SK-N-SH (cell line): Measurements from ENCODE around the gene PPP3CB. TPM values are rescaled to one million over a fixed set of nuclear protein-coding genes. Genes with fewer than 3 reads are reported as not detected.
A peak's percentile ranks its signal among the peaks of the same experiment; 100 is the strongest.

ENCODE experiments used
- CTCF ChIA-PET: fragments of 300-600, 350-600 bp; formaldehyde crosslinking; extraction: SDS; loops from one replicate; lab custom pipeline; 2021; lab: Yijun Ruan, JAX
- POLR2A ChIA-PET: fragments of 350-600 bp; sonication (Branson Sonifier 250); formaldehyde crosslinking; extraction: SDS; loops from one replicate; lab custom pipeline; 2020; ENCODE audit warnings: antibody characterized with exemption, inconsistent platforms; lab: Yijun Ruan, JAX
- DNase-seq: peaks from one replicate; pipeline ENCODE4 v3.0.0; 2012
- H2AFZ ChIP-seq: fragments of 200-600 bp; sonication (generic); 2 replicates; pipeline ENCODE4 v1.8.1; 2016; ENCODE audit warnings: antibody characterized with exemption, mild to moderate bottlenecking, low read depth
- H3F3A ChIP-seq: fragments of 200-600 bp; sonication (generic); replicated peaks from 2 replicates; pipeline ENCODE3; 2016; ENCODE audit warnings: antibody characterized with exemption, mild to moderate bottlenecking; ENCODE audit not compliant: insufficient read depth
- H3K27ac ChIP-seq, 2 experiments: fragments of 200-500 bp in 1 of 2; fragments of 200-600 bp in 1 of 2; sonication (Bioruptor generic) in 1 of 2; sonication (generic), shearing (Covaris generic) in 1 of 2; 2 replicates each; pipeline versions ENCODE4 v1.5.1 to v1.6.1; 2014 to 2016; ENCODE audit warnings: low read depth in 2 of 2, inconsistent platforms in 1 of 2, low read length in 1 of 2, mild to moderate bottlenecking in 1 of 2, mixed read lengths in 1 of 2
- H3K27me3 ChIP-seq: fragments of 200-600 bp; sonication (generic), shearing (Covaris generic); 2 replicates; pipeline ENCODE4 v1.6.1; 2016; ENCODE audit warnings: mixed run types; ENCODE audit not compliant: insufficient read depth
- H3K36me3 ChIP-seq, 2 experiments: fragments of 200-500 bp in 1 of 2; fragments of 200-600 bp in 1 of 2; sonication (Bioruptor generic) in 1 of 2; sonication (generic) in 1 of 2; replicated peaks in 1 of 2; 2 replicates each; pipeline versions ENCODE3 to v1.5.1; 2014 to 2016; ENCODE audit warnings: low read length in 1 of 2, mild to moderate bottlenecking in 1 of 2; ENCODE audit not compliant: insufficient read depth in 2 of 2, control insufficient read depth in 1 of 2
- H3K4me1 ChIP-seq, 2 experiments: fragments of 200-500 bp in 1 of 2; fragments of 200-600 bp in 1 of 2; sonication (Bioruptor generic) in 1 of 2; sonication (generic), shearing (Covaris generic) in 1 of 2; 2 replicates each; pipeline versions ENCODE4 v1.5.1 to v1.6.1; 2014 to 2016; ENCODE audit warnings: low read depth in 1 of 2, low read length in 1 of 2, mixed run types in 1 of 2; ENCODE audit not compliant: insufficient read depth in 2 of 2, control insufficient read depth in 1 of 2
- H3K4me2 ChIP-seq: fragments of 200-600 bp; sonication (generic), shearing (Covaris generic); 2 replicates; pipeline ENCODE4 v1.6.1; 2017; ENCODE audit warnings: mixed run types
- H3K4me3 ChIP-seq, 2 experiments: fragments of 200-500 bp in 1 of 2; fragments of 200-600 bp in 1 of 2; sonication (Bioruptor generic) in 1 of 2; sonication (generic), shearing (Covaris generic) in 1 of 2; 2 replicates each; pipeline versions ENCODE4 v1.5.1 to v1.8.1; 2014 to 2016; ENCODE audit warnings: low read depth in 2 of 2, inconsistent platforms in 1 of 2, low read length in 1 of 2, mild to moderate bottlenecking in 1 of 2, mixed read lengths in 1 of 2, moderate library complexity in 1 of 2
- H3K79me2 ChIP-seq: fragments of 200-600 bp; sonication (generic); 2 replicates; pipeline ENCODE4 v1.8.1; 2017; ENCODE audit warnings: mild to moderate bottlenecking; ENCODE audit not compliant: insufficient read depth
- H3K9ac ChIP-seq: fragments of 200-600 bp; sonication (generic); 2 replicates; pipeline ENCODE4 v1.6.1; 2017; ENCODE audit warnings: mixed run types
- H3K9me2 ChIP-seq: fragments of 200-600 bp; sonication (generic); 2 replicates; pipeline ENCODE4 v1.6.1; 2017; ENCODE audit warnings: mixed run types
- H3K9me3 ChIP-seq: fragments of 200-600 bp; sonication (generic); 2 replicates; pipeline ENCODE4 v1.6.1; 2017; ENCODE audit warnings: mixed run types, mild to moderate bottlenecking, moderate library complexity
- H4K20me1 ChIP-seq: fragments of 200-600 bp; sonication (generic); 2 replicates; pipeline ENCODE4 v1.6.1; 2017; ENCODE audit warnings: mild to moderate bottlenecking, mixed run types; ENCODE audit not compliant: insufficient read depth
- CHD2 ChIP-seq: fragments of 150-350 bp; IDR thresholded peaks from 2 replicates; pipeline ENCODE4 v1.6.1; 2018; ENCODE audit warnings: low read length; ENCODE audit not compliant: partially characterized antibody
- ELF1 ChIP-seq: IDR thresholded peaks from 2 replicates; pipeline ENCODE4 v1.4.0; 2012
- EP300 ChIP-seq, 2 experiments: IDR thresholded peaks; 2 replicates each; pipeline versions ENCODE4 v1.4.0 to v1.6.1; 2012; ENCODE audit warnings: borderline replicate concordance in 1 of 2, low read depth in 1 of 2, low read length in 1 of 2
- FOXJ3 ChIP-seq: sonication (generic); formaldehyde crosslinking; IDR thresholded peaks from 2 replicates; pipeline ENCODE4 v1.5.1; 2020; ENCODE audit warnings: mild to moderate bottlenecking, missing genetic modification reagents
- MEF2A ChIP-seq: IDR thresholded peaks from 2 replicates; pipeline ENCODE4 v1.4.0; 2012; ENCODE audit warnings: low read depth, borderline replicate concordance
- MXI1 ChIP-seq: IDR thresholded peaks from 2 replicates; pipeline ENCODE4 v1.6.1; 2012; ENCODE audit warnings: mild to moderate bottlenecking, low read depth, low read length, improper control_type of control experiment
- NRF1 ChIP-seq: IDR thresholded peaks from 2 replicates; pipeline ENCODE4 v1.6.1; 2012; ENCODE audit warnings: low read depth, mild to moderate bottlenecking, low read length
- RCOR1 ChIP-seq: fragments of 150-350 bp; IDR thresholded peaks from 2 replicates; pipeline ENCODE4 v1.6.1; 2017; ENCODE audit warnings: antibody characterized with exemption, low read length
- RXRA ChIP-seq: IDR thresholded peaks from 2 replicates; pipeline ENCODE4 v1.4.0; 2012; ENCODE audit warnings: low read depth, mild to moderate bottlenecking, borderline replicate concordance
- WGBS: methylation state at CpG from one replicate; pipeline ENCODE4 v1.1.6; 2017; ENCODE audit warnings: low lambda C conversion rate; 5-methylcytosine and 5-hydroxymethylcytosine counted together
- polyA plus RNA-seq, 3 experiments: library from polyadenylated mRNA; depleted of rRNA; stranded (reverse); fragments of >200 nt; gene quantifications; 2 replicates each; pipeline ENCODE4 v1.2.3, GENCODE V29; 2012
- TF ChIP-seq, protein P1 (sequence below): fragments of 150-350 bp; IDR thresholded peaks from 2 replicates; pipeline ENCODE4 v1.6.1; 2016; ENCODE audit warnings: mild to moderate bottlenecking, low read depth, low read length
- TF ChIP-seq, protein P2 (sequence below): IDR thresholded peaks from 2 replicates; pipeline ENCODE4 v1.4.0; 2012; ENCODE audit warnings: low read depth, borderline replicate concordance
- TF ChIP-seq, protein P3 (sequence below): IDR thresholded peaks from 2 replicates; pipeline ENCODE4; 2012
- TF ChIP-seq, protein P4 (sequence below): fragments of 150-350 bp; IDR thresholded peaks from 2 replicates; pipeline ENCODE4 v1.6.1; 2017; ENCODE audit warnings: antibody characterized with exemption, low read length, low read depth, borderline replicate concordance
- TF ChIP-seq, protein P5 (sequence below): IDR thresholded peaks from 2 replicates; pipeline ENCODE4 v1.6.1; 2012; ENCODE audit warnings: mild to moderate bottlenecking, low read depth, low read length, moderate library complexity

Gene PPP3CB
- polyA plus RNA-seq, 1 of the 3 experiments (the other 2 are of a cell fraction): 14.5 TPM

DNA sequence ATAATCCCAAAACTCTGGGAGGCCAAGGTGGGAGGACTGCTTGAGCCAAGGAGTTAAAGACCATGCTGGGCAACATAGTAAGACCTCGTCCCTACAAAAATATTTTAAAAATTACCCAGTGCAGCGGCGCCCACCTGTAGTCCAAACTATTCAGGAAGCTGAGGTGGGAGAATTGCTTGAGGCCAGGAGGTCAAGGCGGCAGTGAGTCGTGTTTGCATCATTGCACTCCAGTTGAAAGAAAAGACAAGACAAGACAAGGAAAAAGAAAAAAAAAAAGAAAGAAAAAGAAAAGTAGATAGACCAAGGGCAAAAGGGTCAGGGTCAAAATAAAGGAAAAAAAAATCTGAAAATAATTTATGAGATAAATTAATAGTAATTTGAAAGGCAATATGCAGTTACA is 87.8 kb downstream of the PPP3CB start:
- whole genome bisulfite sequencing: 83% methylated on average over 5 of the region's 5 CpGs
- H3K9ac ChIP-seq: no peak overlapping the region
- H3K4me3 ChIP-seq: no peak overlapping the region
- H3K27ac ChIP-seq: no peak overlapping the region
- H3K9me2 ChIP-seq: no peaks in the 10 kb centered on the region
- no peaks in the 10 kb centered on the region for H3K9me3 ChIP-seq
- DNase-seq: no peak
- ChIA-PET POLR2A (no interaction called here), CTCF (no interaction called here)
- peaks cover 3 to 27% of the 10 kb centered on the region in 2 experiments for H3K36me3 ChIP-seq
- H3K79me2 ChIP-seq: peaks cover 100% of the 10 kb centered on the region
- no peaks in the 10 kb centered on the region for H3K27me3 ChIP-seq
- peaks cover under 1% of the 10 kb centered on the region for H3F3A ChIP-seq
- peaks cover 4 to 8% of the 10 kb centered on the region in 2 experiments; a peak in 1 of 4 replicates for H3K4me1 ChIP-seq
- TF ChIP-seq, protein P1, sequence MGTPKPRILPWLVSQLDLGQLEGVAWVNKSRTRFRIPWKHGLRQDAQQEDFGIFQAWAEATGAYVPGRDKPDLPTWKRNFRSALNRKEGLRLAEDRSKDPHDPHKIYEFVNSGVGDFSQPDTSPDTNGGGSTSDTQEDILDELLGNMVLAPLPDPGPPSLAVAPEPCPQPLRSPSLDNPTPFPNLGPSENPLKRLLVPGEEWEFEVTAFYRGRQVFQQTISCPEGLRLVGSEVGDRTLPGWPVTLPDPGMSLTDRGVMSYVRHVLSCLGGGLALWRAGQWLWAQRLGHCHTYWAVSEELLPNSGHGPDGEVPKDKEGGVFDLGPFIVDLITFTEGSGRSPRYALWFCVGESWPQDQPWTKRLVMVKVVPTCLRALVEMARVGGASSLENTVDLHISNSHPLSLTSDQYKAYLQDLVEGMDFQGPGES: no peak
- TF ChIP-seq ELF1 (no peak), CHD2 (no peak), MEF2A (no peak), NRF1 (no peak), RCOR1 (no peak), RXRA (no peak), MXI1 (no peak), FOXJ3 (CRISPR knock-in tag) (no peak)
- TF ChIP-seq, protein P2, sequence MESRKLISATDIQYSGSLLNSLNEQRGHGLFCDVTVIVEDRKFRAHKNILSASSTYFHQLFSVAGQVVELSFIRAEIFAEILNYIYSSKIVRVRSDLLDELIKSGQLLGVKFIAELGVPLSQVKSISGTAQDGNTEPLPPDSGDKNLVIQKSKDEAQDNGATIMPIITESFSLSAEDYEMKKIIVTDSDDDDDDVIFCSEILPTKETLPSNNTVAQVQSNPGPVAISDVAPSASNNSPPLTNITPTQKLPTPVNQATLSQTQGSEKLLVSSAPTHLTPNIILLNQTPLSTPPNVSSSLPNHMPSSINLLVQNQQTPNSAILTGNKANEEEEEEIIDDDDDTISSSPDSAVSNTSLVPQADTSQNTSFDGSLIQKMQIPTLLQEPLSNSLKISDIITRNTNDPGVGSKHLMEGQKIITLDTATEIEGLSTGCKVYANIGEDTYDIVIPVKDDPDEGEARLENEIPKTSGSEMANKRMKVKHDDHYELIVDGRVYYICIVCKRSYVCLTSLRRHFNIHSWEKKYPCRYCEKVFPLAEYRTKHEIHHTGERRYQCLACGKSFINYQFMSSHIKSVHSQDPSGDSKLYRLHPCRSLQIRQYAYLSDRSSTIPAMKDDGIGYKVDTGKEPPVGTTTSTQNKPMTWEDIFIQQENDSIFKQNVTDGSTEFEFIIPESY: no peak
- TF ChIP-seq, protein P3, sequence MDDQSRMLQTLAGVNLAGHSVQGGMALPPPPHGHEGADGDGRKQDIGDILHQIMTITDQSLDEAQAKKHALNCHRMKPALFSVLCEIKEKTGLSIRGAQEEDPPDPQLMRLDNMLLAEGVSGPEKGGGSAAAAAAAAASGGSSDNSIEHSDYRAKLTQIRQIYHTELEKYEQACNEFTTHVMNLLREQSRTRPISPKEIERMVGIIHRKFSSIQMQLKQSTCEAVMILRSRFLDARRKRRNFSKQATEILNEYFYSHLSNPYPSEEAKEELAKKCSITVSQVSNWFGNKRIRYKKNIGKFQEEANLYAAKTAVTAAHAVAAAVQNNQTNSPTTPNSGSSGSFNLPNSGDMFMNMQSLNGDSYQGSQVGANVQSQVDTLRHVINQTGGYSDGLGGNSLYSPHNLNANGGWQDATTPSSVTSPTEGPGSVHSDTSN: no peak
- TF ChIP-seq, protein P4, sequence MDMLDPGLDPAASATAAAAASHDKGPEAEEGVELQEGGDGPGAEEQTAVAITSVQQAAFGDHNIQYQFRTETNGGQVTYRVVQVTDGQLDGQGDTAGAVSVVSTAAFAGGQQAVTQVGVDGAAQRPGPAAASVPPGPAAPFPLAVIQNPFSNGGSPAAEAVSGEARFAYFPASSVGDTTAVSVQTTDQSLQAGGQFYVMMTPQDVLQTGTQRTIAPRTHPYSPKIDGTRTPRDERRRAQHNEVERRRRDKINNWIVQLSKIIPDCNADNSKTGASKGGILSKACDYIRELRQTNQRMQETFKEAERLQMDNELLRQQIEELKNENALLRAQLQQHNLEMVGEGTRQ: no peak
- H2AFZ ChIP-seq: no peak overlapping the region
- H4K20me1 ChIP-seq: peaks cover 66% of the 10 kb centered on the region
- H3K4me2 ChIP-seq: no peak overlapping the region

DNA sequence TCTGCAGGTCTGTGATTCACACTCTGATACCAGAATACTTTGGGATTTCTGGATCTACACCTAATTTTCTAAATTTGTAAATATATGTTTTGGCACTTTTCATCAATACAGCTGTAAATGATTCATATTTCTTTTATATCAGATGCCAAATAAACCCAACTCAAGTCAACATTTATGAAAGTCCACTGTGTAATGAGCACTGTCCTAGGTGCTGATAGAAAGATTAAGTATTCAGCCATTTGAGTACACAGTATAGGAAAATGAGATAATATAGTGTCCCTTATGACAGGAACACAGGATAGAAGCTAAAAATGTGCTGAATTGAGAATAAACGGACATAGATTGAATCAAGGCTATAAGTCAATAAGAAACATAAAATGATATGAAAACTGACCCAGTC is 88.3 kb downstream of the PPP3CB start:
- DNase-seq: no peak
- Histone ChIP-seq H4K20me1 (peaks cover 72% of the 10 kb centered on the region), H3K9ac (no peak overlapping the region), H3K4me3 (no peak overlapping the region), H3K9me3 (no peaks in the 10 kb centered on the region), H3K9me2 (no peaks in the 10 kb centered on the region), H3K4me2 (no peak overlapping the region), H3K27me3 (no peaks in the 10 kb centered on the region), H3F3A (no peaks in the 10 kb centered on the region), H3K36me3 (peaks cover 3 to 27% of the 10 kb centered on the region in 2 experiments), H3K27ac (no peak overlapping the region), H3K79me2 (peaks cover 100% of the 10 kb centered on the region), H2AFZ (no peak overlapping the region)
- WGBS: 95% methylated on average over 1 of the region's 1 CpG
- ChIA-PET POLR2A (no interaction called here), CTCF (interaction anchor here (0.5 to 1.7 kb wide), 2 partner anchors 122 to 224 kb away, joined by 3 read pairs; no protein-coding TSS in a partner anchor)
- TF ChIP-seq, protein P5, sequence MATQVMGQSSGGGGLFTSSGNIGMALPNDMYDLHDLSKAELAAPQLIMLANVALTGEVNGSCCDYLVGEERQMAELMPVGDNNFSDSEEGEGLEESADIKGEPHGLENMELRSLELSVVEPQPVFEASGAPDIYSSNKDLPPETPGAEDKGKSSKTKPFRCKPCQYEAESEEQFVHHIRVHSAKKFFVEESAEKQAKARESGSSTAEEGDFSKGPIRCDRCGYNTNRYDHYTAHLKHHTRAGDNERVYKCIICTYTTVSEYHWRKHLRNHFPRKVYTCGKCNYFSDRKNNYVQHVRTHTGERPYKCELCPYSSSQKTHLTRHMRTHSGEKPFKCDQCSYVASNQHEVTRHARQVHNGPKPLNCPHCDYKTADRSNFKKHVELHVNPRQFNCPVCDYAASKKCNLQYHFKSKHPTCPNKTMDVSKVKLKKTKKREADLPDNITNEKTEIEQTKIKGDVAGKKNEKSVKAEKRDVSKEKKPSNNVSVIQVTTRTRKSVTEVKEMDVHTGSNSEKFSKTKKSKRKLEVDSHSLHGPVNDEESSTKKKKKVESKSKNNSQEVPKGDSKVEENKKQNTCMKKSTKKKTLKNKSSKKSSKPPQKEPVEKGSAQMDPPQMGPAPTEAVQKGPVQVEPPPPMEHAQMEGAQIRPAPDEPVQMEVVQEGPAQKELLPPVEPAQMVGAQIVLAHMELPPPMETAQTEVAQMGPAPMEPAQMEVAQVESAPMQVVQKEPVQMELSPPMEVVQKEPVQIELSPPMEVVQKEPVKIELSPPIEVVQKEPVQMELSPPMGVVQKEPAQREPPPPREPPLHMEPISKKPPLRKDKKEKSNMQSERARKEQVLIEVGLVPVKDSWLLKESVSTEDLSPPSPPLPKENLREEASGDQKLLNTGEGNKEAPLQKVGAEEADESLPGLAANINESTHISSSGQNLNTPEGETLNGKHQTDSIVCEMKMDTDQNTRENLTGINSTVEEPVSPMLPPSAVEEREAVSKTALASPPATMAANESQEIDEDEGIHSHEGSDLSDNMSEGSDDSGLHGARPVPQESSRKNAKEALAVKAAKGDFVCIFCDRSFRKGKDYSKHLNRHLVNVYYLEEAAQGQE: peak; percentile 76
- no peak for TF ChIP-seq EP300 (IDR thresholded peaks at IDR 0.05; ENCODE audit: borderline replicate concordance in 1 of 2, low read depth in 1 of 2, low read length in 1 of 2)
- TF ChIP-seq, all 33 proteins: peak for 1
- 0 out of 4 replicates have a peak, but pooled peaks cover 0 to 5% of the 10 kb centered on the region in 2 experiments for H3K4me1 ChIP-seq
